H9 (cell line): ENCODE data around the gene DLG2. TPM values are rescaled to one million over a fixed set of nuclear protein-coding genes. Genes with fewer than 3 reads are reported as not detected.

Source experiments
- DNase-seq: peaks from one replicate; pipeline ENCODE4 v3.0.0-alpha.2; 2017
- H2AFZ ChIP-seq: one replicate; pipeline ENCODE4 v1.6.1; 2013; ENCODE audit warnings: mild to moderate bottlenecking, low read length, control low read depth, moderate library complexity
- H2AK5ac ChIP-seq: 2 replicates; pipeline ENCODE4 v1.6.1; 2013; ENCODE audit warnings: low read length, control low read depth, mixed read lengths; ENCODE audit not compliant: insufficient read length
- H2BK120ac ChIP-seq: one replicate; pipeline ENCODE4 v1.6.1; 2013; ENCODE audit warnings: low read depth, mild to moderate bottlenecking, low read length, control low read depth, inconsistent platforms; ENCODE audit not compliant: poor library complexity, severe bottlenecking
- H2BK12ac ChIP-seq: 2 replicates; pipeline ENCODE4 v1.6.1; 2013; ENCODE audit warnings: low read length, control low read depth, mixed read lengths, low read depth; ENCODE audit not compliant: insufficient read length
- H2BK15ac ChIP-seq: 2 replicates; pipeline ENCODE4 v1.6.1; 2013; ENCODE audit warnings: low read depth, low read length, control low read depth
- H2BK20ac ChIP-seq: one replicate; pipeline ENCODE4 v1.6.1; 2013; ENCODE audit warnings: low read depth, mild to moderate bottlenecking, low read length, control low read depth, inconsistent platforms; ENCODE audit not compliant: poor library complexity, severe bottlenecking
- H2BK5ac ChIP-seq: 2 replicates; pipeline ENCODE4 v1.6.1; 2013; ENCODE audit warnings: low read length, control low read depth, mixed read lengths; ENCODE audit not compliant: insufficient read length
- H3K14ac ChIP-seq: 2 replicates; pipeline ENCODE4 v1.6.1; 2013; ENCODE audit warnings: low read length, control low read depth; ENCODE audit not compliant: insufficient read depth
- H3K18ac ChIP-seq: 2 replicates; pipeline ENCODE4 v1.6.1; 2013; ENCODE audit warnings: low read depth, mild to moderate bottlenecking, mixed read lengths, low read length, control low read depth; ENCODE audit not compliant: insufficient read length
- H3K23ac ChIP-seq: 2 replicates; pipeline ENCODE4 v1.6.1; 2013; ENCODE audit warnings: low read length, control low read depth, mixed read lengths, low read depth; ENCODE audit not compliant: insufficient read length
- H3K23me2 ChIP-seq: 2 replicates; pipeline ENCODE4 v1.6.1; 2013; ENCODE audit warnings: low read depth, mild to moderate bottlenecking, mixed read lengths, low read length, control low read depth; ENCODE audit not compliant: insufficient read length, poor library complexity, severe bottlenecking
- H3K27ac ChIP-seq: 2 replicates; pipeline ENCODE4 v1.5.1; 2013; ENCODE audit warnings: low read length, control low read depth, mixed read lengths, low read depth; ENCODE audit not compliant: insufficient read length
- H3K27me3 ChIP-seq: 2 replicates; pipeline ENCODE4 v1.6.1; 2013; ENCODE audit warnings: low read length, control low read depth, inconsistent platforms; ENCODE audit not compliant: insufficient read depth
- H3K4ac ChIP-seq: 2 replicates; pipeline ENCODE4 v1.6.1; 2013; ENCODE audit warnings: low read depth, mild to moderate bottlenecking, control low read depth, inconsistent platforms, low read length, moderate library complexity
- H3K4me1 ChIP-seq: 2 replicates; pipeline ENCODE4 v1.6.1; 2013; ENCODE audit warnings: low read length, control low read depth, inconsistent platforms; ENCODE audit not compliant: insufficient read depth
- H3K4me2 ChIP-seq: 2 replicates; pipeline ENCODE4 v1.6.1; 2013; ENCODE audit warnings: low read length, control low read depth, mixed read lengths; ENCODE audit not compliant: insufficient read length, insufficient read depth
- H3K56ac ChIP-seq: 2 replicates; pipeline ENCODE4 v1.6.1; 2013; ENCODE audit warnings: low read depth, mild to moderate bottlenecking, mixed read lengths, low read length, control low read depth; ENCODE audit not compliant: insufficient read length
- H3K79me1 ChIP-seq: 2 replicates; pipeline ENCODE4 v1.6.1; 2013; ENCODE audit warnings: low read depth, mild to moderate bottlenecking, moderate library complexity, low read length, control low read depth, inconsistent platforms; ENCODE audit not compliant: insufficient read depth, poor library complexity, severe bottlenecking
- H3K79me2 ChIP-seq: 2 replicates; pipeline ENCODE4 v1.6.1; 2013; ENCODE audit warnings: low read length, control low read depth, inconsistent platforms; ENCODE audit not compliant: insufficient read depth
- H3K9ac ChIP-seq: 2 replicates; pipeline ENCODE4 v1.6.1; 2013; ENCODE audit warnings: low read length, control low read depth, mixed read lengths; ENCODE audit not compliant: insufficient read length; ENCODE audit errors: extremely low read depth
- H3K9me3 ChIP-seq: one replicate; pipeline ENCODE4 v1.6.1; 2013; ENCODE audit warnings: low read depth, low read length, inconsistent platforms; ENCODE audit not compliant: control insufficient read depth
- H3T11ph ChIP-seq: one replicate; pipeline ENCODE4 v1.6.1; 2013; ENCODE audit warnings: mild to moderate bottlenecking, low read length, control low read depth, inconsistent platforms
- H4K20me1 ChIP-seq: one replicate; pipeline ENCODE4 v1.6.1; 2013; ENCODE audit not compliant: control insufficient read depth, insufficient read length, insufficient read depth
- H4K5ac ChIP-seq: 2 replicates; pipeline ENCODE4 v1.6.1; 2013; ENCODE audit warnings: low read depth, mild to moderate bottlenecking, mixed read lengths, low read length, control low read depth; ENCODE audit not compliant: insufficient read length
- H4K8ac ChIP-seq: replicated peaks from 2 replicates; pipeline ENCODE4 v1.6.1; 2013; ENCODE audit warnings: low read length, control low read depth, mixed read lengths, low read depth; ENCODE audit not compliant: insufficient read length
- H4K91ac ChIP-seq: 2 replicates; pipeline ENCODE4 v1.6.1; 2013; ENCODE audit warnings: low read depth, mild to moderate bottlenecking, moderate library complexity, mixed read lengths, low read length, control low read depth; ENCODE audit not compliant: insufficient read length
- H3K27ac Mint-ChIP-seq, 3 experiments: 2 replicates in 2 of 3; 3 replicates in 1 of 3; pipeline ENCODE4 v1.8.0; 2020 to 2021; ENCODE audit warnings: mixed read lengths in 3 of 3, mild to moderate bottlenecking in 1 of 3, moderate library complexity in 1 of 3
- H3K27me3 Mint-ChIP-seq: 2 replicates; pipeline ENCODE4 v1.8.0; 2021; ENCODE audit warnings: low read depth, mild to moderate bottlenecking, moderate library complexity, mixed read lengths
- H3K36me3 Mint-ChIP-seq, 3 experiments: 2 replicates in 2 of 3; 3 replicates in 1 of 3; pipeline ENCODE4 v1.8.0; 2020 to 2021; ENCODE audit warnings: low read depth in 3 of 3, mixed read lengths in 3 of 3; ENCODE audit not compliant: insufficient read depth in 1 of 3
- H3K4me1 Mint-ChIP-seq, 2 experiments: 2 replicates each; pipeline ENCODE4 v1.8.0; 2020; ENCODE audit warnings: mixed read lengths in 2 of 2
- H3K4me3 Mint-ChIP-seq, 2 experiments: 2 replicates in 1 of 2; 3 replicates in 1 of 2; pipeline ENCODE4 v1.8.0; 2020 to 2021; ENCODE audit warnings: mild to moderate bottlenecking in 2 of 2, mixed read lengths in 2 of 2, moderate library complexity in 1 of 2
- H3K9me3 Mint-ChIP-seq, 2 experiments: 2 replicates in 1 of 2; 3 replicates in 1 of 2; pipeline ENCODE4 v1.8.0; 2020; ENCODE audit warnings: mild to moderate bottlenecking in 2 of 2, mixed read lengths in 2 of 2, moderate library complexity in 1 of 2
- CTCF ChIP-seq: fragments of 200-600 bp; sonication (generic); conservative IDR thresholded peaks from 3 replicates; pipeline ENCODE4 v1.8.0; 2021; ENCODE audit warnings: antibody characterized with exemption, mild to moderate bottlenecking
- WGBS: extraction: QIAGEN DNeasy Blood & Tissue Kit; methylation state at CpG from one replicate; pipeline ENCODE4 v1.1.7; 2013; ENCODE audit warnings: missing lambda C conversion rate, low lambda C conversion rate, mixed read lengths; ENCODE audit not compliant: insufficient read length; ENCODE audit errors: extremely low coverage; 5-methylcytosine and 5-hydroxymethylcytosine counted together
- total RNA-seq: library from RNA; stranded (reverse); gene quantifications from 2 replicates; pipeline ENCODE4 v1.2.1, GENCODE V29; 2021

The DLG2 gene
- total RNA-seq, 1 experiment from 2014 or later = 8.0 TPM

- Histone ChIP-seq H4K8ac (no peak overlapping the region), H3K79me1 (no peaks in the 10 kb centered on the region), H3K4me2 (no peak overlapping the region), H3K56ac (no peak overlapping the region), H3K18ac (no peak overlapping the region), H2AFZ (no peak overlapping the region), H3K14ac (no peak overlapping the region), H3K79me2 (no peaks in the 10 kb centered on the region), H4K91ac (no peak overlapping the region), H3K27me3 (no peaks in the 10 kb centered on the region), H3K23me2 (no peaks in the 10 kb centered on the region), H2BK120ac (no peak overlapping the region), H4K20me1 (no peaks in the 10 kb centered on the region), H3K9ac (no peak overlapping the region), H2BK5ac (no peak overlapping the region), H2BK15ac (no peak overlapping the region), H3T11ph (no peak overlapping the region), H3K27ac (no peak overlapping the region), H2AK5ac (no peak overlapping the region), H4K5ac (no peak overlapping the region), H2BK20ac (no peak overlapping the region), H2BK12ac (no peak overlapping the region), H3K4me1 (no peaks in the 10 kb centered on the region; the same call in 1 of the 2 replicates), H3K9me3 (no peaks in the 10 kb centered on the region), H3K4ac (no peak overlapping the region), H3K23ac (no peak overlapping the region)
- DNase-seq = no peak
- Mint-ChIP-seq H3K9me3 (no peaks in the 10 kb centered on the region), H3K27me3 (no peaks in the 10 kb centered on the region), H3K27ac (peak overlapping the region in 2 of 3 experiments; percentile 17 to 94; a peak in 4 of 7 replicates), H3K4me1 (peaks cover 10 to 23% of the 10 kb centered on the region in 2 experiments), H3K36me3 (no peaks in the 10 kb centered on the region), H3K4me3 (no peak overlapping the region)
- TF ChIP-seq CTCF = no peak
- WGBS = no CpG with 5 or more reads among the region's 4 CpGs
Observed at GRCh38 chr11:84532364-84532763, 1094.8 kb downstream of the DLG2 start.
